Tibial artery (tissue), 4 donors: ENCODE results near the gene CSF1R.

ENCODE experiments used
- DNase-seq, 2 donors: peaks; one replicate each; pipeline ENCODE4 v3.0.0-alpha.2; 2019
- H3K27ac ChIP-seq, 2 donors: fragments of 200-600 bp; sonication (generic) in 1 of 2; 1 replicate in 1 of 2; 2 replicates in 1 of 2; pipeline ENCODE4 v1.5.1; 2018 to 2019; ENCODE audit warnings: mild to moderate bottlenecking in 1 of 2
- H3K27me3 ChIP-seq, 2 donors: fragments of 200-600 bp; sonication (generic) in 1 of 2; one replicate each; pipeline versions ENCODE4 v1.5.1 to v1.6.0; 2016 to 2019
- H3K36me3 ChIP-seq, 3 donors: fragments of 200-600 bp; sonication (generic) in 2 of 3; one replicate each; pipeline ENCODE4 v1.5.1; 2016 to 2019; ENCODE audit warnings: mild to moderate bottlenecking in 2 of 3
- H3K4me1 ChIP-seq, 4 donors: fragments of 200-600 bp; sonication (generic) in 2 of 4; 1 replicate in 3 of 4; 2 replicates in 1 of 4; pipeline ENCODE4 v1.5.1; 2016 to 2019
- H3K4me3 ChIP-seq, 2 donors: fragments of 200-600 bp; sonication (generic) in 1 of 2; 1 replicate in 1 of 2; 2 replicates in 1 of 2; pipeline ENCODE4 v1.5.1; 2018 to 2019; ENCODE audit warnings: mild to moderate bottlenecking in 2 of 2
- H3K9me3 ChIP-seq, 3 donors: fragments of 200-600 bp; sonication (generic) in 1 of 3; one replicate each; pipeline ENCODE4 v1.5.1; 2016 to 2019
- CTCF ChIP-seq, 2 experiments: fragments of 200-600 bp in 1 of 2; fragments of 450-650 bp in 1 of 2; IDR thresholded peaks; one replicate each; pipeline ENCODE4 v1.5.1; 2017 to 2019; ENCODE audit warnings: antibody characterized with exemption in 2 of 2, mild to moderate bottlenecking in 1 of 2, moderate library complexity in 1 of 2
- intact Hi-C: fragments of 100-400 bp; cut with DNase I; formaldehyde crosslinking; loops from one replicate; pipeline ENCODE4 v1.15.0; 2023; ENCODE audit warnings: low total_unique reads

The CSF1R gene

DNA sequence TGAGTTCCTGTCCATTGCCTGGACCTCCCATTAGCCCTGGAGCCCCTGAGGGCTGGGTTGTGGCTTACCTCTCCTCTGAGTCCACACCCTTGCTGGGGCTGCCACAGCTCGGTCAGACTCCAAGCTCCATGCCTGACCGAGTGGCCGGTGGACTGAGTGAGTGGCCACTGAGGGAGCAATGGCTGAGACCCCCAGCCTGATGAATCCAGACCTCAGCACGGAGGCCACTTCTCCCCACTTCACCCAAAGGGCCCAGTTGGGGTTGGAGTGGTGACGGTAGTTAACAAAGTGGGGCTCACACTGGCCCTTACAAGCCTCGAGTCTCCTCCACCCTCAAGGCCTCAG is 40.5 kb upstream of the CSF1R start:
- peak overlapping the region; percentile 60 to 89 for H3K27ac ChIP-seq
- intact Hi-C loops: loop anchor here (5.0 kb wide), 1 partner anchor 35 kb away; no protein-coding TSS in a partner anchor
- no peak for DNase-seq

DNA sequence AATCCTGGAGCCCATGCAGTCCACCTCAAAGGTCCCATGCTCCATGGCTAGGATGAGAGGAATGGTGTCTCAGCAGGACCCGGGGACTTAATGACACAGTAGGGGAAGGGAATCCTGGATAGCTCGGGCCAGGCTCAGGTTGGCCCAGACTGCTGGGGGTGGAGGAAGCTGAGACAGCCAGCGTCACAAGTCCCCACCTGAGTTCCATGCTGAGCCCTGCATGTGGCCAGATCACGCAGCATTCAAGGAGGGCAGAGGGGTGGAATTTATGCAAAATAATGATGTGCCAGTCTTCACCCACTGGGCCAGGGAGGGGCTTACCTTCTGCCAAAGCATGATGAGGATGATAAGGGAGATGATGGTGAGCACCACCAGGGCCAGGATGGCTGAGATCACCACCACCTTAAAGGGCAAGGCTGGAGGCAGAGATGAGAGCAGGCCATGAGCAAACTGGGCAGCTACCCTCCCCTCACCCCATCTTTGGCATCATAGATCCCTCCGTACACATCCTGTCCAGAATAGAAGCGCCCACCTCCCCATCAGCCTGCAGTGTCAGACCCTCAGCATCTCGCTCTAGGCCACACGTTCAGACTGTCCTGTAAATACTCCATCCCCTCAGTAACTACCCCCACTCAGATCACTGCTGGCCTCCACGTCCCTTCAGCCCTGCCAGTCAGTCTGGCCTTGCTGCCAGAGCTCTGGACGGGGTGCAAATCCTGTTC is 40.0 kb upstream of the CSF1R start:
- no peak for DNase-seq

More for the DNA sequence above, 40.5 kb upstream of the CSF1R start:
- peaks cover 92 to 99% (median 98%) of the 10 kb centered on the region in 3 donors for H3K36me3 ChIP-seq
- no peaks in the 10 kb centered on the region for H3K9me3 ChIP-seq
- H3K4me1 ChIP-seq: peaks cover 0 to 26% (median 22%) of the 10 kb centered on the region in 4 donors
- no peaks in the 10 kb centered on the region for H3K27me3 ChIP-seq
- no peak overlapping the region for H3K4me3 ChIP-seq
- no peak for TF ChIP-seq CTCF (IDR thresholded peaks at IDR 0.05)

DNA sequence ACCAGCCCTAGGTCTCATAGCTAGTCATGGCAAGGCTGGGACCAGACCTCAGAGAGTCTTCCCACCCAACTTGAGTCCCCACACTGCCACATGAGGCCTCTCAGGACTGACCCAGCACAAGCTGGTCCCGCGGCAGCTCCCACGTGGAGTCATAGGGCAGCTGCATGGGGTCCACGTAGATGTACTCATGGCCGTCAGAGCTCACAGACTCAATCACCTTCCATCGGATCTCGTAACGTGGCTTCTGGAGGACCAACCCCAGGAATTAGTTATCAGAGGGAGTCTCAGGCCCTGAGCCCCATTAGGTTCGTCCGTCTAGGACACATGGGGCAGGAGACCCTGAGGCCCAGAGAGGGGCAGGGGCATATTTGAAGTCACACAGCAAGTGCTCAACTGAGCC is 39.0 kb upstream of the CSF1R start:
- intact Hi-C loops: loop anchor here (5.0 kb wide), 1 partner anchor 37 kb away; no protein-coding TSS in a partner anchor
- TF ChIP-seq CTCF (IDR thresholded peaks at IDR 0.05): no peak
- peaks cover 94 to 99% (median 98%) of the 10 kb centered on the region in 3 donors for H3K36me3 ChIP-seq
- no peak overlapping the region for H3K4me3 ChIP-seq
- no peaks in the 10 kb centered on the region for H3K27me3 ChIP-seq
- H3K27ac ChIP-seq: peak overlapping the region; percentile 60 to 89
- H3K9me3 ChIP-seq: no peaks in the 10 kb centered on the region
- peaks cover 0 to 11% (median 10%) of the 10 kb centered on the region in 4 donors for H3K4me1 ChIP-seq
- DNase-seq: no peak

More for the DNA sequence above, 40.0 kb upstream of the CSF1R start:
- H3K4me3 ChIP-seq: no peak overlapping the region
- H3K4me1 ChIP-seq: peaks cover 0 to 21% (median 18%) of the 10 kb centered on the region in 4 donors
- no peaks in the 10 kb centered on the region for H3K27me3 ChIP-seq
- H3K36me3 ChIP-seq: peaks cover 92 to 99% (median 98%) of the 10 kb centered on the region in 3 donors
- no peak for TF ChIP-seq CTCF (IDR thresholded peaks at IDR 0.05)
- no peaks in the 10 kb centered on the region for H3K9me3 ChIP-seq
- intact Hi-C loops: loop anchor here (5.0 kb wide), 1 partner anchor 36 kb away; no protein-coding TSS in a partner anchor
- peak overlapping the region; percentile 60 to 89 for H3K27ac ChIP-seq

DNA sequence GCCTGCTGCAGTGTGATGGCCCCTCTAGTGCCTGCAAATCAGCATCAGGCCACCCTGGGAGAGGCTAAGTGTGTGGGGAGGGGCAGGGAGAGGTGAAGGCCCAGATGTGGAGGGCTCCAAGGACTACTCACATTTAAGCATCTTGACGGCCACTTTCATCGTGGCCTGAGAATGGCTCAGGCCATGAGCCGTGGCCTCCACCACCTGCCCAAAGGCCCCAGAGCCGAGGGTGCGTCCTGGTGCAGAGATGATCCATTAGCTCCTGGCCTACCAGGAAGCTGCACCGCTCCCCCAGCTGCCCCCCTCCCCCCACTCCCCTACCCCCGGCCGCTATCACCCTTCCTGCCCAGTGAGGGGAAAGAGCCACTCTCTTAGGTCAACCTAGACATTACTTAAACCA is 38.2 kb upstream of the CSF1R start:
- H3K4me3 ChIP-seq: no peak overlapping the region
- peak overlapping the region; percentile 32 to 89 for H3K27ac ChIP-seq

GRCh38 chr5:150124111-150124557 is 37.8 kb upstream of the CSF1R start:
- Histone ChIP-seq H3K9me3 (no peaks in the 10 kb centered on the region), H3K4me3 (no peak overlapping the region), H3K27me3 (no peaks in the 10 kb centered on the region), H3K27ac (peak overlapping the region; percentile 32 to 89), H3K4me1 (no peaks in the 10 kb centered on the region), H3K36me3 (peaks cover 96 to 100% (median 99%) of the 10 kb centered on the region in 3 donors)
- intact Hi-C loops: no loop called here
- DNase-seq: peak in 1 of 2 donors; percentile 67
- TF ChIP-seq CTCF (IDR thresholded peaks at IDR 0.05): no peak

More for the DNA sequence above, 38.2 kb upstream of the CSF1R start:
- TF ChIP-seq CTCF (IDR thresholded peaks at IDR 0.05): no peak
- H3K4me1 ChIP-seq: peaks cover 0 to 3% (median 2%) of the 10 kb centered on the region in 4 donors
- H3K36me3 ChIP-seq: peaks cover 96 to 100% (median 99%) of the 10 kb centered on the region in 3 donors
- no peak for DNase-seq
- no peaks in the 10 kb centered on the region for H3K27me3 ChIP-seq
- no peaks in the 10 kb centered on the region for H3K9me3 ChIP-seq
- intact Hi-C loops: no loop called here
